Sigmoid colon (tissue), 7 donors: Measurements from ENCODE around the gene TGM4. TPM values are rescaled to one million over a fixed set of nuclear protein-coding genes. Genes with fewer than 3 reads are reported as not detected.
"Not testable (repeated sequence)": the region's sequence is repeated elsewhere in the genome, so short reads cannot be mapped to it uniquely, and the experiment has no call there.

ENCODE experiments used
- DNase-seq: peaks from one replicate; pipeline ENCODE4 v3.0.0-alpha.2; 2019
- H3K27ac ChIP-seq, 4 donors: fragments of 200-600 bp; sonication (generic); one replicate each; pipeline ENCODE4 v1.5.1; 2016 to 2019; ENCODE audit warnings: mild to moderate bottlenecking in 1 of 4
- H3K27me3 ChIP-seq, 3 donors: fragments of 200-600 bp; sonication (generic); one replicate each; pipeline ENCODE4 v1.5.1; 2019; ENCODE audit warnings: mild to moderate bottlenecking in 1 of 3
- H3K36me3 ChIP-seq, 4 donors: fragments of 200-600 bp; sonication (generic); one replicate each; pipeline ENCODE4 v1.5.1; 2016 to 2019
- H3K4me1 ChIP-seq, 4 donors: fragments of 200-600 bp; sonication (generic); one replicate each; pipeline ENCODE4 v1.5.1; 2017 to 2019
- H3K4me3 ChIP-seq, 4 donors: fragments of 200-600 bp; sonication (generic); one replicate each; pipeline ENCODE4 v1.5.1; 2017 to 2019; ENCODE audit warnings: mild to moderate bottlenecking in 2 of 4, moderate library complexity in 1 of 4
- H3K9me3 ChIP-seq, 4 donors: fragments of 200-600 bp in 3 of 4; sonication (generic) in 3 of 4; one replicate each; pipeline versions ENCODE4 v1.5.1 to v1.6.1; 2013 to 2019
- EP300 ChIP-seq, 4 donors: sonication (generic); formaldehyde crosslinking; IDR thresholded peaks; one replicate each; pipeline ENCODE4 v1.6.1; 2017; ENCODE audit warnings: antibody characterized with exemption in 4 of 4
- POLR2A ChIP-seq, 2 donors: fragments of 450-650 bp; IDR thresholded peaks; one replicate each; pipeline ENCODE4 v1.6.1; 2016; ENCODE audit warnings: antibody characterized with exemption in 2 of 2, mild to moderate bottlenecking in 2 of 2, moderate library complexity in 2 of 2
- POLR2AphosphoS5 ChIP-seq, 4 donors: sonication (generic); formaldehyde crosslinking; IDR thresholded peaks; one replicate each; pipeline ENCODE4 v1.6.1; 2017; ENCODE audit warnings: antibody characterized with exemption in 4 of 4
- WGBS, 2 donors: extraction: QIAGEN DNeasy Blood & Tissue Kit; methylation state at CpG; one replicate each; pipeline ENCODE4 v1.1.7; 2013; 5-methylcytosine and 5-hydroxymethylcytosine counted together
- intact Hi-C: fragments of 100-400 bp; cut with DNase I; formaldehyde crosslinking; loops from one replicate; pipeline ENCODE4 v1.15.1; 2023
- polyA plus RNA-seq, 3 donors: library from polyadenylated mRNA; stranded (reverse); fragments of 200-250 nt; gene quantifications; one replicate each; pipeline ENCODE4 v1.2.3, GENCODE V29; 2013
- total RNA-seq, 4 donors: library from RNA; depleted of rRNA; stranded (reverse); fragments of >200 nt; gene quantifications; one replicate each; pipeline ENCODE4 v1.1.0, GENCODE V29; 2016
- TF ChIP-seq, protein P1 (sequence below), 4 experiments: fragments of 450-650 bp in 3 of 4; fragments of 200-600 bp in 1 of 4; IDR thresholded peaks; one replicate each; pipeline ENCODE4 v1.5.1; 2016 to 2019; ENCODE audit warnings: antibody characterized with exemption in 4 of 4, mild to moderate bottlenecking in 3 of 4, moderate library complexity in 2 of 4
- donor health status: healthy with polysubstance abuse.
- donor health status: Bipolar disorder and iron deficiency.
- donor health status: healthy.

Gene TGM4
- total and polyA plus RNA-seq, 7 donors, result not detected

DNA sequence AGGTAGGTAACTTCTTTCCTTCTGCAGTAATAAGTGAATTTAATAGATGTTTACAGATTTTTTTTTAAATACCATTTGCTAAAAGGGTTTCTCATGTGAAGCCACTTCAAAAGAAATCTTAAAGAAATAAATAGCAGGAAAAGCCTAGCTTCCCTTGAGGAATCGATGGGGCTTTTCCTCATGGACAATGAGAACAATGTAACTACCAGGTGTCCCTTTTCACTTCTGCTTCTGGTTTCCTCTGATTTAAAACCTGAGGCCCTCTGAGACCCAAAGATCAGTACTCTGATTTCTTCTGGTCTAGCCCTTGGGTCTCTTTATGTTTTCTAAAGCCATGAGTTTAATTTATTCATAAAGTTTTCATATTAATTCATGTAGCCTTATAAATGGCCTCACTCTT, 25.8 kb upstream of the TGM4 start:
- TF ChIP-seq EP300 (IDR thresholded peaks at IDR 0.05) (no peak), POLR2AphosphoS5 (IDR thresholded peaks at IDR 0.05) (no peak), POLR2A (IDR thresholded peaks at IDR 0.05) (no peak)
- TF ChIP-seq, protein P1, sequence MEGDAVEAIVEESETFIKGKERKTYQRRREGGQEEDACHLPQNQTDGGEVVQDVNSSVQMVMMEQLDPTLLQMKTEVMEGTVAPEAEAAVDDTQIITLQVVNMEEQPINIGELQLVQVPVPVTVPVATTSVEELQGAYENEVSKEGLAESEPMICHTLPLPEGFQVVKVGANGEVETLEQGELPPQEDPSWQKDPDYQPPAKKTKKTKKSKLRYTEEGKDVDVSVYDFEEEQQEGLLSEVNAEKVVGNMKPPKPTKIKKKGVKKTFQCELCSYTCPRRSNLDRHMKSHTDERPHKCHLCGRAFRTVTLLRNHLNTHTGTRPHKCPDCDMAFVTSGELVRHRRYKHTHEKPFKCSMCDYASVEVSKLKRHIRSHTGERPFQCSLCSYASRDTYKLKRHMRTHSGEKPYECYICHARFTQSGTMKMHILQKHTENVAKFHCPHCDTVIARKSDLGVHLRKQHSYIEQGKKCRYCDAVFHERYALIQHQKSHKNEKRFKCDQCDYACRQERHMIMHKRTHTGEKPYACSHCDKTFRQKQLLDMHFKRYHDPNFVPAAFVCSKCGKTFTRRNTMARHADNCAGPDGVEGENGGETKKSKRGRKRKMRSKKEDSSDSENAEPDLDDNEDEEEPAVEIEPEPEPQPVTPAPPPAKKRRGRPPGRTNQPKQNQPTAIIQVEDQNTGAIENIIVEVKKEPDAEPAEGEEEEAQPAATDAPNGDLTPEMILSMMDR (IDR thresholded peaks at IDR 0.05), result no peak
- no peak for DNase-seq
- intact Hi-C loops, result no loop called here
- Histone ChIP-seq H3K36me3 (no peaks in the 10 kb centered on the region), H3K4me1 (peaks cover 0 to 19% (median 17%) of the 10 kb centered on the region in 4 donors), H3K4me3 (no peak overlapping the region), H3K27me3 (no peaks in the 10 kb centered on the region), H3K27ac (no peak overlapping the region), H3K9me3 (no peaks in the 10 kb centered on the region)
- WGBS, 2 donors, result 48 to 99% methylated on average over 1 of the region's 1 CpG

DNA sequence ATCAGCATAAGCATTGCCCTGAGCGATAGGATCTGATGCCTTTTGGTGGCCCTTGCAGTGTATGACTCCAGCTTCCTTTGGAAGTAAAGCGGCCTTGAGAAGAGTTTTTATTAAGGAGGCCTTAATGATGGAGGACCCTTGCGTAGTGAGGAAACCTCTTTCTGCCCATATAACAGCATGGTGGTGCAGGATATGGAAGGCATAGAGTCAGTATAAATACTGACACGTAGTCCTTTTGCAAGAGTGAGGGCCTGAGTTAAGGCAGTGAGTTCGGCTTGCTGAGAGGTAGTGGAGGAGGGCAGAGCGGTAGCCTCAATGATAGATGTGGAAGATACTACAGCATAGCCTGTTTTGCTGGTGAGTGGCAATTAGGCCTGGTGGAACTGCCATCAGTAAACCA, 17.7 kb upstream of the TGM4 start:
- H3K27ac ChIP-seq, DNase-seq, H3K36me3 ChIP-seq, H3K4me3 ChIP-seq, H3K27me3 ChIP-seq, H3K4me1 ChIP-seq, H3K9me3 ChIP-seq, intact Hi-C loops: not testable (repeated sequence)
- 98 to 99% methylated on average over 6 of the region's 6 CpGs for whole genome bisulfite sequencing, 2 donors

DNA sequence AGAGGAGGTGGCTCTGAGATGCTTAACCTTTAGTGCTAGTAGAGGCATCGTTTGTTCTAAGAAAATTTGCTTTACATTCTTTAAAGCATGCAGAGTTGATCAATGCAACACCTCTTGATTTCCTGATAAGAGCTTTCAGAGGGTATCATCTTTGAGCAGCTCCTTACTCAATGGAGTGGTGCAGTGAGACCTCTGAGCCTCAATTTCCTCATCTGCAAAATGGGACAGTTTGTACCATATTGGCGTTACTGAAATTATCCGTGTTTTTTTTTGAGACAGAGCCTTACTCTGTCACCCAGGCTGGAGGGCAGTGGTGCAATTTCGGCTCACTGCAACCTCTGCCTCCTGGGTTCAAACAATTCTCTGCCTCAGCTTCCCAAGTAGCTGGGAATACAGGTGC, 14.3 kb upstream of the TGM4 start:
- H3K4me1 ChIP-seq, result peaks cover 0 to 13% (median 8%) of the 10 kb centered on the region in 4 donors
- no peak overlapping the region for H3K27ac ChIP-seq
- intact Hi-C loops, result loop anchor here (5.0 kb wide), 2 partner anchors 117 to 148 kb away; partner anchors contain the start of genes EXOSC7, ZDHHC3 and ZNF502
- no peak for DNase-seq
- no peaks in the 10 kb centered on the region for H3K9me3 ChIP-seq
- no peak overlapping the region for H3K4me3 ChIP-seq
- no peaks in the 10 kb centered on the region for H3K27me3 ChIP-seq
- H3K36me3 ChIP-seq, result no peaks in the 10 kb centered on the region
- 95 to 96% methylated on average over 4 of the region's 4 CpGs for WGBS, 2 donors
- no peak for TF ChIP-seq POLR2AphosphoS5 (IDR thresholded peaks at IDR 0.05)
- TF ChIP-seq, protein P1 (IDR thresholded peaks at IDR 0.05), result no peak
- TF ChIP-seq POLR2A (IDR thresholded peaks at IDR 0.05), result no peak
- no peak for TF ChIP-seq EP300 (IDR thresholded peaks at IDR 0.05)

DNA sequence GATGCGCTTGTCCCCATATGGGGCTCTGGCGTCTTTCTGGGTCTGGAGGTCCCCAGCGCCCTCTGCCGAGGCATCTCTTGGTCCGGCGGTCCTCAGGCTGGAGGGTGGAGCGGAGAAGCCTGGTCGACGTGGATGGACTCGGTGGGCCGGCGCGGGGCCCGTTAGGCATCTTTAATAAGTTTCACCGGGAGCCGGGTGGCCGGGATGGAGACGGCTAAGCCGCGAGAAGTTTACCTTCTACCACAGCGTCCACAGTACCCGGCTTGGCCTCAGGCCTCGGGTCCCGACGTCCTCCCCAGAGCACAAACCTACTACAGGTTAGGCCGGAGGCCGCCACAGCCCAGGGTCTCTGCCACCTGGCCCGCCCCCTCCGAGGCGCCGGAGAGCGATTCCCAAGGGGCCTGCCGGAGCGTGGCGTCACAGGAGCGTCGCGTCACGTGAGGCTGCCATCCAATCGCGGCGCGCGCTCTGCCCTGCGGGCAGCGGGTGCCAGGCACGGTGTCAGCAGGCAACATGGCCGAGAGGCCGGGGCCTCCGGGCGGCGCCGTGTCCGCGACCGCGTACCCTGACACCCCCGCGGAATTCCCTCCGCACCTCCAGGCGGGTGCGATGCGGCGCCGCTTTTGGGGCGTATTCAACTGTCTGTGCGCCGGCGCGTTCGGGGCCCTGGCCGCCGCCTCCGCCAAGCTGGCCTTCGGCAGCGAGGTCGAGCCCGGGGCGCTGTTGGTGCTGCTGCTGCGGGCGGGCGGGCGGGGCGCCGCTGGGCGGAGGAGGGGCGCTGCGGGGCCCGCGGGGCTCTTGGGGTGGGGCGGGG, 12.8 kb upstream of the TGM4 start, which contains the start of gene TMEM42:
Gene TMEM42 (plus strand): TSS at position 501 of the 814 bp plus-strand sequence. CDS start 13 bp downstream, at position 514.
- 1% methylated on average over 91 of the region's 91 CpGs for WGBS, 2 donors
- peak within 1 kb of the TSS; percentile 62 to 80 (median 71) for H3K4me3 ChIP-seq
- intact Hi-C loops, result loop anchor here (1.0 to 5.0 kb wide), 3 partner anchors 100 to 149 kb away; partner anchors contain the start of genes EXOSC7, KIAA1143, KIF15 and ZDHHC3
- H3K4me1 ChIP-seq, result peaks cover 0 to 13% (median 8%) of the 10 kb centered on the region in 4 donors
- TF ChIP-seq POLR2AphosphoS5 (IDR thresholded peaks at IDR 0.05) (peak; percentile 83 to 93 (median 88)), EP300 (IDR thresholded peaks at IDR 0.05) (no peak), POLR2A (IDR thresholded peaks at IDR 0.05) (peak; percentile 61 to 62)
- TF ChIP-seq, protein P1 (IDR thresholded peaks at IDR 0.05), result no peak
- H3K27me3 ChIP-seq, result no peaks in the 10 kb centered on the region
- peak; percentile 95 for DNase-seq
- peak within 1 kb of the TSS; percentile 93 to 96 (median 94) for H3K27ac ChIP-seq
- H3K9me3 ChIP-seq, result no peaks in the 10 kb centered on the region
- H3K36me3 ChIP-seq, result peaks cover 0 to 4% (median 0%) of the 10 kb centered on the region in 4 donors

DNA sequence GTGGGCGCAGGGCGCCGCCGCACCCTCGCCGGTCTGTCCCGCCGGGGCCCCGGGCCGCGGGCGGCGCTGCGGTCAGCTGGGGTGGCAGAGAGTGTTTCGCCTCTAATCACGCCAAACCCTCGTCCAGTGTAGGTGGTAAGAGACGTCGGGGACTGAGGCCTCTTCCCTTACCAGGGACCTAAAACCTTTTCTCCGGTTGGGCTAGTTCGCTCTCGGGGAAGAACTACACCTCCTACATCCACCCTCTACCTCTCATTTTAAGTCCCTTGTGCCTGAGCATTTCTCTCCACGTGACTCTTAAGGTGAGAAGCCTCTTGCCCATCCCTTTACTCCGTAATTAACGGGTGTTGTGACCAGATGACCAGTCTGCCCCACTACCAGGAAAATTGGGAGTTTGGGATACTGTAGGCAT, 12.2 kb upstream of the TGM4 start:
- Histone ChIP-seq H3K27me3 (no peaks in the 10 kb centered on the region), H3K4me3 (peak overlapping the region; percentile 62 to 80 (median 71)), H3K27ac (peak overlapping the region; percentile 93 to 96 (median 94)), H3K9me3 (no peaks in the 10 kb centered on the region), H3K4me1 (peaks cover 0 to 13% (median 8%) of the 10 kb centered on the region in 4 donors), H3K36me3 (peaks cover 0 to 4% (median 0%) of the 10 kb centered on the region in 4 donors)
- TF ChIP-seq POLR2A (IDR thresholded peaks at IDR 0.05) (no peak), POLR2AphosphoS5 (IDR thresholded peaks at IDR 0.05) (no peak), EP300 (IDR thresholded peaks at IDR 0.05) (no peak)
- TF ChIP-seq, protein P1 (IDR thresholded peaks at IDR 0.05), result no peak
- DNase-seq, result no peak
- 0 to 1% methylated on average over 25 of the region's 25 CpGs for WGBS, 2 donors
- intact Hi-C loops, result loop anchor here (1.0 to 5.0 kb wide), 3 partner anchors 101 to 150 kb away; partner anchors contain the start of genes EXOSC7, KIAA1143, KIF15 and ZDHHC3
